ENCODE results near the gene TTLL3.
"Not testable (repeated sequence)": the region's sequence is repeated elsewhere in the genome, so short reads cannot be mapped to it uniquely, and the experiment has no call there.

The TTLL3 gene

GRCh38 chr3:9809615-9810432 is at the start of gene TTLL3:
TSS of gene TTLL3 (plus strand) at chr3:9810262. CDS start at chr3:9810662, 400 bp downstream.
- peak; percentile 23 to 46 for DNase-seq (ENCODE audit: low read depth in 2 of 2)

GRCh38 chr3:9760779-9761505 is 49.1 kb upstream of the TTLL3 start:
- DNase-seq (ENCODE audit: low read depth in 2 of 2), result no peak

- DNase-seq (ENCODE audit: low read depth in 2 of 2), result no peak
Observed at GRCh38 chr3:9761919-9762318, 48.1 kb upstream of the TTLL3 start.

- no peak for DNase-seq (ENCODE audit: low read depth in 2 of 2)
Observed at GRCh38 chr3:9762871-9763270, 47.2 kb upstream of the TTLL3 start.

GRCh38 chr3:9765865-9766264 is 44.2 kb upstream of the TTLL3 start:
- no peak for DNase-seq (ENCODE audit: low read depth in 2 of 2)

GRCh38 chr3:9767418-9767817 is 42.6 kb upstream of the TTLL3 start:
- DNase-seq (ENCODE audit: low read depth in 2 of 2), result no peak

- no peak for DNase-seq (ENCODE audit: low read depth in 2 of 2)
Observed at GRCh38 chr3:9768141-9768775, 41.8 kb upstream of the TTLL3 start.

- DNase-seq (ENCODE audit: low read depth in 2 of 2), result no peak
Observed at GRCh38 chr3:9769012-9769411, 41.0 kb upstream of the TTLL3 start.

- DNase-seq (ENCODE audit: low read depth in 2 of 2), result peak in 1 of 2 experiments; percentile 64
Observed at GRCh38 chr3:9769426-9770275, 40.4 kb upstream of the TTLL3 start, which contains the start of gene CAMK1. TSS of gene CAMK1 (minus strand) at chr3:9769947. CDS start at chr3:9767749, 2,198 bp downstream.

- DNase-seq (ENCODE audit: low read depth in 2 of 2), result no peak
Observed at GRCh38 chr3:9770276-9770812, 39.7 kb upstream of the TTLL3 start.

- not testable (repeated sequence) for DNase-seq (ENCODE audit: low read depth in 2 of 2)
Observed at GRCh38 chr3:9771007-9771406, 39.1 kb upstream of the TTLL3 start.

GRCh38 chr3:9776896-9777693 is 33.0 kb upstream of the TTLL3 start:
- DNase-seq (ENCODE audit: low read depth in 2 of 2), result no peak

GRCh38 chr3:9777694-9778021 is 32.4 kb upstream of the TTLL3 start:
- no peak for DNase-seq (ENCODE audit: low read depth in 2 of 2)

GRCh38 chr3:9778143-9779074 is 31.7 kb upstream of the TTLL3 start:
- DNase-seq (ENCODE audit: low read depth in 2 of 2), result peak in 1 of 2 experiments; percentile 63

- no peak for DNase-seq (ENCODE audit: low read depth in 2 of 2)
Observed at GRCh38 chr3:9779075-9779593, 30.9 kb upstream of the TTLL3 start.

- peak in 1 of 2 experiments; percentile 23 for DNase-seq (ENCODE audit: low read depth in 2 of 2)
Observed at GRCh38 chr3:9779721-9780457, 30.2 kb upstream of the TTLL3 start.

GRCh38 chr3:9780458-9780812 is 29.6 kb upstream of the TTLL3 start:
- no peak for DNase-seq (ENCODE audit: low read depth in 2 of 2)

- DNase-seq (ENCODE audit: low read depth in 2 of 2), result no peak
Observed at GRCh38 chr3:9780910-9781309, 29.2 kb upstream of the TTLL3 start.

GRCh38 chr3:9781551-9781950 is 28.5 kb upstream of the TTLL3 start:
- no peak for DNase-seq (ENCODE audit: low read depth in 2 of 2)

Data from stimulated activated CD4-positive, alpha-beta T cell treated with anti-CD3 and anti-CD28 coated beads, Interleukin-12 subunit alpha, Interleukin-12 subunit beta, amount 100 ng/mL, for 24 hours (primary cell).